Endothelial cell of umbilical vein (primary cell): ENCODE measurements around the gene CLDN2.

Experiments used
- EZH2 ChIP-seq: IDR thresholded peaks from 2 replicates; pipeline ENCODE4 v1.6.1; 2012; ENCODE audit warnings: borderline replicate concordance, low read depth, mild to moderate bottlenecking, moderate library complexity, low read length, inconsistent platforms; ENCODE audit not compliant: severe bottlenecking
- FOS ChIP-seq: IDR thresholded peaks from 2 replicates; pipeline ENCODE4 v1.6.1; 2011; ENCODE audit warnings: mild to moderate bottlenecking, low read length, moderate library complexity, borderline replicate concordance; ENCODE audit not compliant: insufficient read depth
- JUN ChIP-seq: IDR thresholded peaks from 2 replicates; pipeline ENCODE4 v1.6.1; 2011; ENCODE audit warnings: borderline replicate concordance, low read depth; ENCODE audit not compliant: insufficient read length, insufficient read depth
- MYC ChIP-seq: IDR thresholded peaks from one replicate; pipeline ENCODE4 v1.6.1; 2011; ENCODE audit warnings: mild to moderate bottlenecking, low read depth, low read length
- POLR2A ChIP-seq: IDR thresholded peaks from 2 replicates; pipeline ENCODE4 v1.6.1; 2012; ENCODE audit warnings: low read depth, mild to moderate bottlenecking, control low read depth, low read length
- POLR2AphosphoS5 ChIP-seq: IDR thresholded peaks from 2 replicates; pipeline ENCODE4 v1.6.1; 2012; ENCODE audit warnings: low read depth, mild to moderate bottlenecking, control low read depth, low read length, moderate library complexity; ENCODE audit not compliant: insufficient read depth
- TF ChIP-seq, protein P1 (sequence below), 2 donors: IDR thresholded peaks; 1 replicate in 1 of 2; 2 replicates in 1 of 2; pipeline ENCODE4 v1.5.1; 2011; ENCODE audit warnings: low read length in 2 of 2, mild to moderate bottlenecking in 2 of 2, moderate library complexity in 2 of 2, control low read depth in 1 of 2, inconsistent platforms in 1 of 2, low read depth in 1 of 2; ENCODE audit not compliant: insufficient read depth in 1 of 2; ENCODE audit errors: extremely low read depth in 1 of 2
- TF ChIP-seq, protein P2 (sequence below): IDR thresholded peaks from 2 replicates; pipeline ENCODE4 v1.6.1; 2011; ENCODE audit not compliant: insufficient read depth, insufficient read length

DNA sequence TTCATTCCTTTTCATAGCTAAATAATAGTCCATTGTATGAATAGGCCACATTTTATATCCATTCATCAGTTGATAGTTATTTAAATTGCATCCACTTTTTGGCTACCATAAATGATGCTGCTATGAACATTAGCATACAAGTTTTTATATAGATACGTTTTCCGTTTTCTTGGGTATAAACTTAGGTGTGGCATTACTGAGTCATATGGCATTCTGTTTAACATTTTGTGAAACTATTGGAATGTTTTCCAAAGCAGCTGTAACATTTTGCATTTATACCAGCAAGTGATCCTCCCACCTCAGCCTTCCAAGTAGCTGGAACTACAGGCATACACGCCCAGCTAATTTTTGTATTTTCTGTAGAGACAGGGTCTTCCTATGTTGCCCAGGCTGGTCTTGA, 26.3 kb downstream of the CLDN2 start:
- TF ChIP-seq, protein P1, sequence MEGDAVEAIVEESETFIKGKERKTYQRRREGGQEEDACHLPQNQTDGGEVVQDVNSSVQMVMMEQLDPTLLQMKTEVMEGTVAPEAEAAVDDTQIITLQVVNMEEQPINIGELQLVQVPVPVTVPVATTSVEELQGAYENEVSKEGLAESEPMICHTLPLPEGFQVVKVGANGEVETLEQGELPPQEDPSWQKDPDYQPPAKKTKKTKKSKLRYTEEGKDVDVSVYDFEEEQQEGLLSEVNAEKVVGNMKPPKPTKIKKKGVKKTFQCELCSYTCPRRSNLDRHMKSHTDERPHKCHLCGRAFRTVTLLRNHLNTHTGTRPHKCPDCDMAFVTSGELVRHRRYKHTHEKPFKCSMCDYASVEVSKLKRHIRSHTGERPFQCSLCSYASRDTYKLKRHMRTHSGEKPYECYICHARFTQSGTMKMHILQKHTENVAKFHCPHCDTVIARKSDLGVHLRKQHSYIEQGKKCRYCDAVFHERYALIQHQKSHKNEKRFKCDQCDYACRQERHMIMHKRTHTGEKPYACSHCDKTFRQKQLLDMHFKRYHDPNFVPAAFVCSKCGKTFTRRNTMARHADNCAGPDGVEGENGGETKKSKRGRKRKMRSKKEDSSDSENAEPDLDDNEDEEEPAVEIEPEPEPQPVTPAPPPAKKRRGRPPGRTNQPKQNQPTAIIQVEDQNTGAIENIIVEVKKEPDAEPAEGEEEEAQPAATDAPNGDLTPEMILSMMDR (IDR thresholded peaks at IDR 0.05; ENCODE audit: extremely low read depth in 1 of 2, insufficient read depth in 1 of 2, low read depth in 1 of 2, low read length in 2 of 2) = no peak
- no peak for TF ChIP-seq POLR2A
- no peak for TF ChIP-seq POLR2AphosphoS5
- no peak for TF ChIP-seq EZH2
- TF ChIP-seq, protein P2, sequence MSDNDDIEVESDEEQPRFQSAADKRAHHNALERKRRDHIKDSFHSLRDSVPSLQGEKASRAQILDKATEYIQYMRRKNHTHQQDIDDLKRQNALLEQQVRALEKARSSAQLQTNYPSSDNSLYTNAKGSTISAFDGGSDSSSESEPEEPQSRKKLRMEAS = no peak
- no peak for TF ChIP-seq JUN
- no peak for TF ChIP-seq FOS
- no peak for TF ChIP-seq MYC
